Measurements from ENCODE around the gene ULBP1.
"Not testable (repeated sequence)": the region's sequence is repeated elsewhere in the genome, so short reads cannot be mapped to it uniquely, and the experiment has no call there.

Gene ULBP1

GRCh38 chr6:149953934-149954327, 9.8 kb upstream of the ULBP1 start:
- DNase-seq: not testable (repeated sequence)

GRCh38 chr6:149954328-149954983, 9.3 kb upstream of the ULBP1 start:
- not testable (repeated sequence) for DNase-seq

GRCh38 chr6:149954984-149955653, 8.6 kb upstream of the ULBP1 start:
- not testable (repeated sequence) for DNase-seq

- DNase-seq: not testable (repeated sequence)
Observed at GRCh38 chr6:149955654-149956317, 8.0 kb upstream of the ULBP1 start.

GRCh38 chr6:149958124-149958523, 5.6 kb upstream of the ULBP1 start:
- DNase-seq: not testable (repeated sequence)

- DNase-seq: not testable (repeated sequence)
Observed at GRCh38 chr6:149959806-149960205, 3.9 kb upstream of the ULBP1 start.

- DNase-seq: no peak
Observed at GRCh38 chr6:149960488-149960887, 3.3 kb upstream of the ULBP1 start.

GRCh38 chr6:149961728-149962425, 1.9 kb upstream of the ULBP1 start:
- peak; percentile 19 for DNase-seq

GRCh38 chr6:149962461-149963211, 1.1 kb upstream of the ULBP1 start:
- no peak for DNase-seq

- DNase-seq: peak; percentile 83
Observed at GRCh38 chr6:149963212-149963461, 606 bp upstream of the ULBP1 start.

- DNase-seq: peak; percentile 27
Observed at GRCh38 chr6:149964308-149965193, 808 bp downstream of the ULBP1 start.

- peak; percentile 10 for DNase-seq
Observed at GRCh38 chr6:149965194-149966020, 1.7 kb downstream of the ULBP1 start.

GRCh38 chr6:149966319-149966718, 2.6 kb downstream of the ULBP1 start:
- not testable (repeated sequence) for DNase-seq

GRCh38 chr6:149967591-149967990, 3.8 kb downstream of the ULBP1 start:
- DNase-seq: no peak

GRCh38 chr6:149967999-149968398, 4.3 kb downstream of the ULBP1 start:
- not testable (repeated sequence) for DNase-seq

- not testable (repeated sequence) for DNase-seq
Observed at GRCh38 chr6:149968909-149969308, 5.2 kb downstream of the ULBP1 start.

- no peak for DNase-seq
Observed at GRCh38 chr6:149969635-149970034, 5.9 kb downstream of the ULBP1 start.

- DNase-seq: not testable (repeated sequence)
Observed at GRCh38 chr6:149974394-149974793, 10.7 kb downstream of the ULBP1 start.

GRCh38 chr6:149974825-149975224, 11.1 kb downstream of the ULBP1 start:
- DNase-seq: no peak

- DNase-seq: no peak
Observed at GRCh38 chr6:149975400-149975799, 11.7 kb downstream of the ULBP1 start.

- no peak for DNase-seq
Observed at GRCh38 chr6:149977221-149977620, 13.5 kb downstream of the ULBP1 start.

Measured in fibroblast of skin of back (primary cell).